GM12872 (cell line): ENCODE results near the gene LDLRAD2.

ENCODE experiments used
- CTCF ChIP-seq: IDR thresholded peaks from 3 replicates; pipeline ENCODE4 v1.5.1; 2011; ENCODE audit warnings: low read depth, mild to moderate bottlenecking, low read length, moderate library complexity; ENCODE audit not compliant: insufficient read depth

The LDLRAD2 gene

GRCh38 chr1:21818656-21819055 is 6.6 kb downstream of the LDLRAD2 start:
- TF ChIP-seq CTCF: no peak

GRCh38 chr1:21820597-21821232 is 8.7 kb downstream of the LDLRAD2 start:
- no peak for TF ChIP-seq CTCF

- TF ChIP-seq CTCF: no peak
These were observed 9.4 kb downstream of the LDLRAD2 start for GRCh38 chr1:21821385-21822019.

- TF ChIP-seq CTCF: no peak
These were observed 10.3 kb downstream of the LDLRAD2 start for GRCh38 chr1:21822349-21822748.

GRCh38 chr1:21823206-21823979 is 11.3 kb downstream of the LDLRAD2 start:
- TF ChIP-seq CTCF: no peak

GRCh38 chr1:21823980-21824702 is 12.1 kb downstream of the LDLRAD2 start:
- TF ChIP-seq CTCF: no peak

GRCh38 chr1:21824926-21825325 is 12.9 kb downstream of the LDLRAD2 start:
- TF ChIP-seq CTCF: no peak
